IMR-90 (cell line): Measurements from ENCODE around the gene LMNB1. TPM values are rescaled to one million over a fixed set of nuclear protein-coding genes. Genes with fewer than 3 reads are reported as not detected.
"Not testable (repeated sequence)": the region's sequence is repeated elsewhere in the genome, so short reads cannot be mapped to it uniquely, and the experiment has no call there.

Experiments
- ATAC-seq: fragments of 200-7000 bp; cut with Tn5 transposase; 2 replicates; pipeline ENCODE4 v1.9.1; 2020; ENCODE audit warnings: low read depth, mild to moderate bottlenecking, moderate library complexity
- BruUV-seq: library from RNA; stranded (reverse); fragments of 400-500 nt; replicated peaks from 2 replicates; lab custom pipeline; 2021; lab: Mats Ljungman, UMichigan
- CTCF ChIA-PET: fragments of 300-600 bp; formaldehyde crosslinking; extraction: SDS; loops from one replicate; lab custom pipeline; 2021; ENCODE audit warnings: antibody characterized with exemption; lab: Yijun Ruan, JAX
- POLR2A ChIA-PET: fragments of 300-600 bp; sonication (Branson Sonifier 250); formaldehyde crosslinking; loops from one replicate; lab custom pipeline; 2022; ENCODE audit warnings: antibody characterized with exemption; ENCODE audit not compliant: unreplicated experiment; lab: Charles Lee
- DNase-seq: peaks from one replicate; pipeline ENCODE4 v3.0.0; 2013
- H2AFZ ChIP-seq: replicated peaks from 2 replicates; pipeline ENCODE3; 2013; ENCODE audit warnings: low read length, mild to moderate bottlenecking; ENCODE audit not compliant: poor library complexity
- H2AK5ac ChIP-seq: 2 replicates; pipeline ENCODE4 v1.6.1; 2013; ENCODE audit warnings: low read depth, low read length, inconsistent platforms
- H2AK9ac ChIP-seq: replicated peaks from 2 replicates; pipeline ENCODE3; 2013; ENCODE audit warnings: mild to moderate bottlenecking, low read depth, low read length, moderate library complexity; ENCODE audit not compliant: poor library complexity
- H2BK120ac ChIP-seq: 2 replicates; pipeline ENCODE4 v1.6.1; 2013; ENCODE audit warnings: low read depth, low read length, inconsistent platforms
- H2BK15ac ChIP-seq: 3 replicates; pipeline ENCODE4 v1.6.1; 2013; ENCODE audit warnings: low read depth, low read length, inconsistent platforms
- H2BK20ac ChIP-seq: 2 replicates; pipeline ENCODE4 v1.6.1; 2013; ENCODE audit warnings: low read depth, mild to moderate bottlenecking, inconsistent platforms, low read length, moderate library complexity
- H2BK5ac ChIP-seq: 2 replicates; pipeline ENCODE4 v1.6.1; 2013; ENCODE audit warnings: mild to moderate bottlenecking, low read depth, low read length, inconsistent platforms; ENCODE audit not compliant: poor library complexity, severe bottlenecking
- H3K14ac ChIP-seq: replicated peaks from 2 replicates; pipeline ENCODE4 v1.6.1; 2013; ENCODE audit warnings: low read depth, low read length, inconsistent platforms
- H3K18ac ChIP-seq: 2 replicates; pipeline ENCODE4 v1.6.1; 2013; ENCODE audit warnings: low read depth, low read length, control low read depth
- H3K23ac ChIP-seq: 2 replicates; pipeline ENCODE4 v1.6.1; 2013; ENCODE audit warnings: low read depth, low read length, inconsistent platforms
- H3K27ac ChIP-seq: 2 replicates; pipeline ENCODE4 v1.5.1; 2013; ENCODE audit warnings: mild to moderate bottlenecking, control low read depth, low read length; ENCODE audit not compliant: insufficient read depth
- H3K27me3 ChIP-seq: 2 replicates; pipeline ENCODE4 v1.6.1; 2013; ENCODE audit warnings: low read length; ENCODE audit not compliant: control insufficient read depth, insufficient read depth
- H3K36me3 ChIP-seq: 2 replicates; pipeline ENCODE4 v1.6.1; 2013; ENCODE audit warnings: low read length, mixed read lengths; ENCODE audit not compliant: control insufficient read depth, insufficient read depth
- H3K4ac ChIP-seq: 2 replicates; pipeline ENCODE4 v1.6.1; 2013; ENCODE audit warnings: low read depth, low read length, inconsistent platforms
- H3K4me1 ChIP-seq: 2 replicates; pipeline ENCODE4 v1.6.1; 2013; ENCODE audit warnings: low read length, mixed read lengths; ENCODE audit not compliant: control insufficient read depth, insufficient read depth
- H3K4me2 ChIP-seq: 2 replicates; pipeline ENCODE4 v1.6.1; 2013; ENCODE audit warnings: low read depth, mild to moderate bottlenecking, control low read depth, low read length, moderate library complexity
- H3K4me3 ChIP-seq: 2 replicates; pipeline ENCODE4 v1.5.1; 2013; ENCODE audit warnings: low read depth, mild to moderate bottlenecking, control low read depth, low read length, moderate library complexity; ENCODE audit not compliant: insufficient read depth
- H3K56ac ChIP-seq: 2 replicates; pipeline ENCODE4 v1.6.1; 2013; ENCODE audit warnings: low read length, inconsistent platforms; ENCODE audit not compliant: insufficient read depth; ENCODE audit errors: extremely low read depth
- H3K79me1 ChIP-seq, 2 experiments: 2 replicates each; pipeline ENCODE4 v1.6.1; 2013; ENCODE audit warnings: low read length in 2 of 2, inconsistent platforms in 1 of 2, low read depth in 1 of 2
- H3K9ac ChIP-seq: 2 replicates; pipeline ENCODE4 v1.6.1; 2013; ENCODE audit warnings: low read depth, low read length, control low read depth
- H3K9me1 ChIP-seq: 2 replicates; pipeline ENCODE4 v1.6.1; 2013; ENCODE audit warnings: low read length, inconsistent platforms; ENCODE audit not compliant: insufficient read depth
- H3K9me3 ChIP-seq: 2 replicates; pipeline ENCODE4 v1.6.1; 2013; ENCODE audit warnings: low read length; ENCODE audit not compliant: control insufficient read depth, insufficient read depth
- H4K20me1 ChIP-seq: 2 replicates; pipeline ENCODE4 v1.6.1; 2013; ENCODE audit warnings: low read length, inconsistent platforms; ENCODE audit not compliant: insufficient read depth
- H4K5ac ChIP-seq: 2 replicates; pipeline ENCODE4 v1.6.1; 2013; ENCODE audit warnings: mild to moderate bottlenecking, low read depth, low read length, control low read depth
- H4K8ac ChIP-seq, 2 experiments: 2 replicates each; pipeline ENCODE4 v1.6.1; 2013; ENCODE audit warnings: low read depth in 2 of 2, low read length in 2 of 2, control low read depth in 1 of 2, inconsistent platforms in 1 of 2
- H4K91ac ChIP-seq: 2 replicates; pipeline ENCODE4 v1.6.1; 2013; ENCODE audit warnings: low read depth, low read length, inconsistent platforms; ENCODE audit not compliant: insufficient read depth
- CEBPB ChIP-seq: IDR thresholded peaks from 2 replicates; pipeline ENCODE4 v1.6.1; 2012; ENCODE audit warnings: low read depth, low read length, improper control_type of control experiment
- FOS ChIP-seq: fragments of 150-350 bp; IDR thresholded peaks from 2 replicates; pipeline ENCODE4 v1.6.1; 2016; ENCODE audit warnings: low read depth, low read length
- MXI1 ChIP-seq: IDR thresholded peaks from 2 replicates; pipeline ENCODE4 v1.6.1; 2012; ENCODE audit warnings: low read depth, mild to moderate bottlenecking, low read length, moderate library complexity, borderline replicate concordance
- NFE2L2 ChIP-seq: fragments of 150-350 bp; IDR thresholded peaks from 2 replicates; pipeline ENCODE4 v1.6.1; 2016; ENCODE audit warnings: low read depth, mild to moderate bottlenecking, low read length
- POLR2A ChIP-seq: IDR thresholded peaks from 2 replicates; pipeline ENCODE4 v1.6.1; 2012; ENCODE audit warnings: mild to moderate bottlenecking, low read depth, low read length
- RAD21 ChIP-seq: IDR thresholded peaks from 2 replicates; pipeline ENCODE4 v1.6.1; 2012; ENCODE audit warnings: low read length, improper control_type of control experiment
- RCOR1 ChIP-seq: IDR thresholded peaks from 2 replicates; pipeline ENCODE4 v1.6.1; 2012; ENCODE audit warnings: mild to moderate bottlenecking, low read length, improper control_type of control experiment; ENCODE audit not compliant: insufficient replicate concordance
- WGBS, 2 experiments: methylation state at CpG; one replicate each; pipeline versions ENCODE4 v1.1.5 to v1.1.7; 2013; ENCODE audit warnings: missing lambda C conversion rate in 2 of 2; ENCODE audit not compliant: insufficient read length in 1 of 2; ENCODE audit errors: extremely low coverage in 2 of 2; 5-methylcytosine and 5-hydroxymethylcytosine counted together
- dilution Hi-C: fragments of 300-500 bp; cut with HindIII; formaldehyde crosslinking; loops from one replicate; pipeline ENCODE4 v1.14.3; 2018; ENCODE audit warnings: low sequenced_read_pairs; ENCODE audit not compliant: unreplicated experiment
- in situ Hi-C: fragments of 300-500 bp; cut with MboI; formaldehyde crosslinking; loops from 3 replicates; pipeline ENCODE4 v1.14.3; 2019; ENCODE audit warnings: low sequenced_read_pairs, inconsistent platforms, mixed read lengths
- intact Hi-C: fragments of 100-400 bp; cut with micrococcal nuclease; formaldehyde crosslinking; loops from 2 replicates; pipeline ENCODE4 v1.10.0; 2022
- polyA plus RNA-seq, 3 experiments: library from polyadenylated mRNA; depleted of rRNA; stranded (reverse); fragments of >200 nt; gene quantifications; 2 replicates each; pipeline ENCODE4 v1.2.3, GENCODE V29; 2012; ENCODE audit warnings: low replicate concordance in 1 of 3
- total RNA-seq: library from RNA; depleted of rRNA; stranded (reverse); fragments of >200 nt; gene quantifications from 2 replicates; pipeline ENCODE4 v1.2.3, GENCODE V29; 2012

The LMNB1 gene
- total and polyA plus RNA-seq, 2 of the 4 experiments (the other 2 are of a cell fraction), result 36.0 to 53.6 TPM

DNA sequence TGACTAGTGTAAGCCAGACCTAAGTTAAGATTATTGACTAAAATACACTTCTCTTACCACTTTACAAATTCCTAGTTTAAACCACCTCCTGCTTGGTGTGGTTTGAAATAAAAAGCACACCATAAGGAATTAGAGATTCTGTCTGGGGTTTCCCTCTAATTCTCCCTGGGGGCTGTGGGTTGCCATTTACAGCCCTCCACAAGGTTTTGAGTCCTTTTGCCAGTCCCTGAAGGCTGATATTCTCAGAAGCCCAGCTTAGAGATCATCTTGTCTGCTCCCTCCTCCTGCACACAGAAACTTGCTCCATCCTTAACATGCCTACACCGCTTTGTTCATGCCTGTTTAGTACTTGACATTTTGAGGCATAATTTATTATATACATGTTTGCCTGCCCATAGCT lies 7.2 kb upstream of the LMNB1 start:
- no peaks in the 10 kb centered on the region for H3K4me1 ChIP-seq
- H2AK9ac ChIP-seq, result no peak overlapping the region
- dilution Hi-C loops (no loop called here), in situ Hi-C loops (loop anchor here (10.0 kb wide), 1 partner anchor 95 kb away; no protein-coding TSS in a partner anchor), intact Hi-C loops (no loop called here)
- no peak overlapping the region for H3K56ac ChIP-seq
- H3K9me3 ChIP-seq, result no peaks in the 10 kb centered on the region
- H4K5ac ChIP-seq, result no peak overlapping the region
- no peak overlapping the region for H3K4me3 ChIP-seq
- no peaks in the 10 kb centered on the region; a peak in 1 of 4 replicates for H3K79me1 ChIP-seq
- H2BK15ac ChIP-seq, result no peak overlapping the region
- H3K27me3 ChIP-seq, result no peaks in the 10 kb centered on the region
- no peak overlapping the region for H3K4me2 ChIP-seq
- no peak for ATAC-seq
- H4K8ac ChIP-seq, result no peak overlapping the region
- CTCF ChIA-PET, result interaction anchor here (0.6 kb wide), 1 partner anchor 15 kb away, joined by 3 read pairs; no protein-coding TSS in a partner anchor
- no peak overlapping the region for H3K14ac ChIP-seq
- no peaks in the 10 kb centered on the region for H3K36me3 ChIP-seq
- WGBS, 2 experiments, result no CpG with 5 or more reads among the region's 1 CpG
- no TSS peak for BruUV-seq
- no peak for DNase-seq
- no peak overlapping the region for H2BK5ac ChIP-seq
- H3K9ac ChIP-seq, result no peak overlapping the region
- H3K9me1 ChIP-seq, result no peaks in the 10 kb centered on the region
- TF ChIP-seq NFE2L2 (no peak), POLR2A (no peak), MXI1 (no peak), RCOR1 (no peak), RAD21 (no peak), FOS (no peak), CEBPB (no peak)
- no peak overlapping the region for H2AK5ac ChIP-seq
- H2BK120ac ChIP-seq, result no peak overlapping the region
- H2AFZ ChIP-seq, result no peak overlapping the region
- no peak overlapping the region for H2BK20ac ChIP-seq
- no peak overlapping the region for H4K91ac ChIP-seq
- no peaks in the 10 kb centered on the region for H4K20me1 ChIP-seq
- H3K27ac ChIP-seq, result no peak overlapping the region
- H3K23ac ChIP-seq, result no peak overlapping the region
- no peak overlapping the region for H3K4ac ChIP-seq
- POLR2A ChIA-PET, result interaction anchor here (0.5 kb wide), 1 partner anchor 167 kb away, joined by 8 read pairs; no protein-coding TSS in a partner anchor
- H3K18ac ChIP-seq, result no peak overlapping the region

DNA sequence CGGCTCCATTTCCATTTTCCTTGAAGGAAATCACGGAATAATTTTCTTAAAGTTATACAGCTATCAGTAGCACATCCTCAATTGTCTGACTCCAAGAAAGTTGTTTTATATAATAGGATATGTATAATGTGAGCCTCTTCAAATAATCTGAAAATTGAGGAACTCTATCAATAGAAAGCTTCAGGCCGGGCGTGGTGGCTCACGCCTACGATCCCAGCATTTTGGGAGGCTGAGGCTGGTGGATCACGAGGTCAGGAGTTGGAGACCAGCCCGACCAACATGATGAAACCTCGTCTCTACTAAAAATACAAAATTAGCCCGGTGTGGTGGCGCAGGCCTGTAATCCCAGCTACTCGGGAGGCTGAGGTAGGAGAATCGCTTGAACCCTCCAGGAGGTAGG lies 3.4 kb upstream of the LMNB1 start:
- H4K91ac ChIP-seq, H2BK5ac ChIP-seq, H3K4me3 ChIP-seq, DNase-seq, H3K56ac ChIP-seq, H3K18ac ChIP-seq, H3K9ac ChIP-seq, H2BK20ac ChIP-seq, H3K23ac ChIP-seq, H3K27ac ChIP-seq, H4K20me1 ChIP-seq, H4K8ac ChIP-seq, H4K5ac ChIP-seq, H2AK9ac ChIP-seq, H3K9me1 ChIP-seq, H3K79me1 ChIP-seq, H3K4me2 ChIP-seq, H2AFZ ChIP-seq, ATAC-seq, H3K4ac ChIP-seq, H3K4me1 ChIP-seq, H3K14ac ChIP-seq, intact Hi-C loops, H2BK120ac ChIP-seq, H3K27me3 ChIP-seq, H2AK5ac ChIP-seq, H2BK15ac ChIP-seq, POLR2A ChIA-PET, dilution Hi-C loops, BruUV-seq, H3K9me3 ChIP-seq, H3K36me3 ChIP-seq: not testable (repeated sequence)
- CTCF ChIA-PET, result interaction anchor here (0.6 kb wide), 1 partner anchor 98 kb away, joined by 4 read pairs; no protein-coding TSS in a partner anchor
- in situ Hi-C loops, result loop anchor here (10.0 kb wide), 1 partner anchor 99 kb away; no protein-coding TSS in a partner anchor
- WGBS, 2 experiments, result 60% methylated on average over 1 of the region's 13 CpGs; no CpG with 5 or more reads in 1 of the 2 experiments
